Measurements from ENCODE around the gene KIAA1614.

Gene KIAA1614

DNA sequence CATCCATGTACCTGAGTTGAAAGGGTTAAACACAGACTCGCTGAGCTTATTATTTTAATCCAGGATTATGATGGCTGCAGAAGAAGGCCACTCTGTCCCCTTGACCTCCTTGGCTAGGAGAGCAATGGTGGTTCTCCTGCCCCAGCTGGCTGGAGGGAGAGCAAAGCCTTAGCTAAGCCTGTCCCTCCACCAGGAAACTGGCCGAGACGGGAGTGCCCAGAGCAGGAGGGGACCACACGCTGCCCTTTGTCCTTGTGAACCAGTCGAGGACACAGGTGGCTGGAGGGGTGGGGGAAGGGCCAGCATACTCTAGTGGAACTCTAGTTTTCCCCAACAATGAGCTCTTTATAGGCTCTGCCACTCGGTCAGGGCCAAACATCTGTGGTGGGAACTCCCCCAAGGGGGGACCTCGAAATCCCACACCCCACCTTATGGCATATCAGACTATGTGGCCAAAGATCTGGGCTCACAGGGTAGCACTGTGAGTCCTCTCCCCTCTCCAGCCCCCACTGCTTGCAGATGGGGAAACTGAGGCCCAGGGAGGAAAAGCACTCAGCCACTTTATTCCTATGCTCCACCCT lies 12.9 kb downstream of the KIAA1614 start:
- no peak for ATAC-seq
- TF ChIP-seq ARNTL (CRISPR knock-in tag; IDR thresholded peaks at IDR 0.05; ENCODE audit: borderline replicate concordance, low read depth) (no peak), TCF4 (CRISPR knock-in tag; IDR thresholded peaks at IDR 0.05; ENCODE audit: borderline replicate concordance) (no peak), GLIS3 (CRISPR knock-in tag; IDR thresholded peaks at IDR 0.05) (no peak), RARB (CRISPR knock-in tag; IDR thresholded peaks at IDR 0.05) (no peak), ZNF70 (CRISPR knock-in tag; IDR thresholded peaks at IDR 0.05) (no peak), PPARA (CRISPR knock-in tag; IDR thresholded peaks at IDR 0.05; ENCODE audit: borderline replicate concordance) (no peak), ESRRG (CRISPR knock-in tag; IDR thresholded peaks at IDR 0.05) (no peak), TOX (CRISPR knock-in tag; IDR thresholded peaks at IDR 0.05; ENCODE audit: borderline replicate concordance) (no peak), CSDC2 (CRISPR knock-in tag; IDR thresholded peaks at IDR 0.05) (no peak), ISL1 (CRISPR knock-in tag; IDR thresholded peaks at IDR 0.05) (no peak), ZNF565 (CRISPR knock-in tag; conservative IDR thresholded peaks at IDR 0.05; ENCODE audit: low read depth) (no peak), SNAI2 (CRISPR knock-in tag; IDR thresholded peaks at IDR 0.05) (no peak)
- TF ChIP-seq, protein P1, sequence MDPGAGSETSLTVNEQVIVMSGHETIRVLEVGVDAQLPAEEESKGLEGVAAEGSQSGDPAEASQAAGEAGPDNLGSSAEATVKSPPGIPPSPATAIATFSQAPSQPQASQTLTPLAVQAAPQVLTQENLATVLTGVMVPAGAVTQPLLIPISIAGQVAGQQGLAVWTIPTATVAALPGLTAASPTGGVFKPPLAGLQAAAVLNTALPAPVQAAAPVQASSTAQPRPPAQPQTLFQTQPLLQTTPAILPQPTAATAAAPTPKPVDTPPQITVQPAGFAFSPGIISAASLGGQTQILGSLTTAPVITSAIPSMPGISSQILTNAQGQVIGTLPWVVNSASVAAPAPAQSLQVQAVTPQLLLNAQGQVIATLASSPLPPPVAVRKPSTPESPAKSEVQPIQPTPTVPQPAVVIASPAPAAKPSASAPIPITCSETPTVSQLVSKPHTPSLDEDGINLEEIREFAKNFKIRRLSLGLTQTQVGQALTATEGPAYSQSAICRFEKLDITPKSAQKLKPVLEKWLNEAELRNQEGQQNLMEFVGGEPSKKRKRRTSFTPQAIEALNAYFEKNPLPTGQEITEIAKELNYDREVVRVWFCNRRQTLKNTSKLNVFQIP (CRISPR knock-in tag; IDR thresholded peaks at IDR 0.05; ENCODE audit: borderline replicate concordance, low read depth) = no peak
- TF ChIP-seq, protein P2, sequence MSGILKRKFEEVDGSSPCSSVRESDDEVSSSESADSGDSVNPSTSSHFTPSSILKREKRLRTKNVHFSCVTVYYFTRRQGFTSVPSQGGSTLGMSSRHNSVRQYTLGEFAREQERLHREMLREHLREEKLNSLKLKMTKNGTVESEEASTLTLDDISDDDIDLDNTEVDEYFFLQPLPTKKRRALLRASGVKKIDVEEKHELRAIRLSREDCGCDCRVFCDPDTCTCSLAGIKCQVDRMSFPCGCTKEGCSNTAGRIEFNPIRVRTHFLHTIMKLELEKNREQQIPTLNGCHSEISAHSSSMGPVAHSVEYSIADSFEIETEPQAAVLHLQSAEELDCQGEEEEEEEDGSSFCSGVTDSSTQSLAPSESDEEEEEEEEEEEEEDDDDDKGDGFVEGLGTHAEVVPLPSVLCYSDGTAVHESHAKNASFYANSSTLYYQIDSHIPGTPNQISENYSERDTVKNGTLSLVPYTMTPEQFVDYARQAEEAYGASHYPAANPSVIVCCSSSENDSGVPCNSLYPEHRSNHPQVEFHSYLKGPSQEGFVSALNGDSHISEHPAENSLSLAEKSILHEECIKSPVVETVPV (CRISPR knock-in tag; IDR thresholded peaks at IDR 0.05) = no peak
- TF ChIP-seq, protein P3, sequence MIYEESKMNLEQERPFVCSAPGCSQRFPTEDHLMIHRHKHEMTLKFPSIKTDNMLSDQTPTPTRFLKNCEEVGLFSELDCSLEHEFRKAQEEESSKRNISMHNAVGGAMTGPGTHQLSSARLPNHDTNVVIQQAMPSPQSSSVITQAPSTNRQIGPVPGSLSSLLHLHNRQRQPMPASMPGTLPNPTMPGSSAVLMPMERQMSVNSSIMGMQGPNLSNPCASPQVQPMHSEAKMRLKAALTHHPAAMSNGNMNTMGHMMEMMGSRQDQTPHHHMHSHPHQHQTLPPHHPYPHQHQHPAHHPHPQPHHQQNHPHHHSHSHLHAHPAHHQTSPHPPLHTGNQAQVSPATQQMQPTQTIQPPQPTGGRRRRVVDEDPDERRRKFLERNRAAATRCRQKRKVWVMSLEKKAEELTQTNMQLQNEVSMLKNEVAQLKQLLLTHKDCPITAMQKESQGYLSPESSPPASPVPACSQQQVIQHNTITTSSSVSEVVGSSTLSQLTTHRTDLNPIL (CRISPR knock-in tag; IDR thresholded peaks at IDR 0.05; ENCODE audit: low read depth) = no peak
- TF ChIP-seq, protein P4, sequence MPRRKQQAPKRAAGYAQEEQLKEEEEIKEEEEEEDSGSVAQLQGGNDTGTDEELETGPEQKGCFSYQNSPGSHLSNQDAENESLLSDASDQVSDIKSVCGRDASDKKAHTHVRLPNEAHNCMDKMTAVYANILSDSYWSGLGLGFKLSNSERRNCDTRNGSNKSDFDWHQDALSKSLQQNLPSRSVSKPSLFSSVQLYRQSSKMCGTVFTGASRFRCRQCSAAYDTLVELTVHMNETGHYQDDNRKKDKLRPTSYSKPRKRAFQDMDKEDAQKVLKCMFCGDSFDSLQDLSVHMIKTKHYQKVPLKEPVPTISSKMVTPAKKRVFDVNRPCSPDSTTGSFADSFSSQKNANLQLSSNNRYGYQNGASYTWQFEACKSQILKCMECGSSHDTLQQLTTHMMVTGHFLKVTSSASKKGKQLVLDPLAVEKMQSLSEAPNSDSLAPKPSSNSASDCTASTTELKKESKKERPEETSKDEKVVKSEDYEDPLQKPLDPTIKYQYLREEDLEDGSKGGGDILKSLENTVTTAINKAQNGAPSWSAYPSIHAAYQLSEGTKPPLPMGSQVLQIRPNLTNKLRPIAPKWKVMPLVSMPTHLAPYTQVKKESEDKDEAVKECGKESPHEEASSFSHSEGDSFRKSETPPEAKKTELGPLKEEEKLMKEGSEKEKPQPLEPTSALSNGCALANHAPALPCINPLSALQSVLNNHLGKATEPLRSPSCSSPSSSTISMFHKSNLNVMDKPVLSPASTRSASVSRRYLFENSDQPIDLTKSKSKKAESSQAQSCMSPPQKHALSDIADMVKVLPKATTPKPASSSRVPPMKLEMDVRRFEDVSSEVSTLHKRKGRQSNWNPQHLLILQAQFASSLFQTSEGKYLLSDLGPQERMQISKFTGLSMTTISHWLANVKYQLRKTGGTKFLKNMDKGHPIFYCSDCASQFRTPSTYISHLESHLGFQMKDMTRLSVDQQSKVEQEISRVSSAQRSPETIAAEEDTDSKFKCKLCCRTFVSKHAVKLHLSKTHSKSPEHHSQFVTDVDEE (CRISPR knock-in tag; IDR thresholded peaks at IDR 0.05) = no peak

DNA sequence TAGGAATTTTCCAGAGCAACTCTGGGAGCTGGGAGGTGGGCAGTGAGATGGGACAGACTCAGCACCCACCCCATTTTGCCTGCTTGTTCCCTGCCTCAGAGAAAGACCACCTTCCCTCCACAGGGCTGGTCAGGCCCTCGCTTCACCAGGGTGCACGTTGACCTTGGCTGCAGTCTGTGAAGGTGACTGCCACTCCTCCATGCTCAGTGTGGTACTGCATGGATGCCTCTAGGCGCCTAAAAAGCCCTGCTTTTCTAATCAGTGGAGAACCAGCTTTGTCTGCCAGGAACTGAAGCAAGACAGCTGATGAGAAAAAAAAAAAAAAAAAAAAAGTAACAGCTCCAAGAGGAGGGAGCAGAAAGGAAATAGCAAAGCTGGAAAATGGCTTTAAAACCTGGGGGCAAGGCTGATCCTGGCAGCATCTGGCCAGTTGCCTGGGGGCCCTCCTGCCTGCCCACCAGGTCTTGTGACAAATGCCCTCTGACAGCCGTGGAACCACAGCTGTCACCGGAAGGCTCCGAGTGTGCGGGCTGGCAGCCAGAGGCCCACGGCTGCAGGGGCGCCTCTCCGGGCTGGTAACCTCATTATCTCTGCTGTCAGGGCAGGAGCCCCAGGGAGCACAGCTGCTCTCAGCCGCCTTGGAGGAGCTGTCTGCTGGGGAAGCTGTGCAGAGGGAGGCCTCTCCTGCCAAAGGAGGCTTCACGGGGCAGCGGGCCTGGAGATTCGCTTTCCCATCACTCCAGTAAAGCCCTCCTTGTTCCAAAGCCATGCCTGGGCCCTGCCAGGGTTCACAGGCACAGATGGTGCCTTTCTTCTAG lies 13.7 kb downstream of the KIAA1614 start:
- ATAC-seq = peak; percentile 88
- TF ChIP-seq, protein P4 (CRISPR knock-in tag; IDR thresholded peaks at IDR 0.05) = peak; percentile 91
- TF ChIP-seq TCF4 (CRISPR knock-in tag; IDR thresholded peaks at IDR 0.05; ENCODE audit: borderline replicate concordance) (peak; percentile 76; the same call in 1 of the 2 replicates), ZFP3 (CRISPR knock-in tag; IDR thresholded peaks at IDR 0.05) (0 out of 2 replicates have a peak, but pooled peaks have one; percentile 33), ESRRG (CRISPR knock-in tag; IDR thresholded peaks at IDR 0.05) (no peak)

DNA sequence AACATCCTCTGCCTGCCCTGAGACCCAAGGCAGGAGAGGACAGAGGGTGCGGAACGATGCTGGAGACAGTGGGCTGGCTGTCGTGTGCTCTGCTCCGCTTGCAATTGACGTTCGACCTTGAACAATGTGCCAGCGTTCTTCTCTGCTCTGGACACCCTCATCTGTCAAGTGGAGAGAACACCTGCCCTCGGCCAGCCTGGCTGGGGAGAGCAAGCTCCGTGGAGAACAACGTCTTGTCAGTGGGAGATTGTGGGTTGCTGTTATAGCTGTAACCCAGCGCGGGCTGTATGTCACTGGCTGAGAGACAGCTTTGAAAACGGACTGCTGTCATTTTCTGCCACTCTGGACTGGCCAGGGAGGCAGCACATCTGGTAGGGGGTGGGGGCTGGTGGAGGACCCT lies 14.7 kb downstream of the KIAA1614 start:
- peak; percentile 1; the same call in 1 of the 3 replicates for ATAC-seq
- TF ChIP-seq ZNF565 (CRISPR knock-in tag; conservative IDR thresholded peaks at IDR 0.05; ENCODE audit: low read depth) (no peak), ZC3H10 (CRISPR knock-in tag; IDR thresholded peaks at IDR 0.05) (no peak), ZFP3 (CRISPR knock-in tag; IDR thresholded peaks at IDR 0.05) (no peak), ZFP30 (CRISPR knock-in tag; IDR thresholded peaks at IDR 0.05) (no peak), TCF4 (CRISPR knock-in tag; IDR thresholded peaks at IDR 0.05; ENCODE audit: borderline replicate concordance) (no peak), GLIS3 (CRISPR knock-in tag; IDR thresholded peaks at IDR 0.05) (no peak), ESRRG (CRISPR knock-in tag; IDR thresholded peaks at IDR 0.05) (no peak), ZNF8 (CRISPR knock-in tag; IDR thresholded peaks at IDR 0.05) (no peak), CSDC2 (CRISPR knock-in tag; IDR thresholded peaks at IDR 0.05) (no peak), OSR1 (CRISPR knock-in tag; IDR thresholded peaks at IDR 0.05) (no peak), ISL1 (CRISPR knock-in tag; IDR thresholded peaks at IDR 0.05) (no peak), RARB (CRISPR knock-in tag; IDR thresholded peaks at IDR 0.05) (no peak), PPARA (CRISPR knock-in tag; IDR thresholded peaks at IDR 0.05; ENCODE audit: borderline replicate concordance) (no peak)
- TF ChIP-seq, protein P1 (CRISPR knock-in tag; IDR thresholded peaks at IDR 0.05; ENCODE audit: borderline replicate concordance, low read depth) = no peak
- TF ChIP-seq, protein P3 (CRISPR knock-in tag; IDR thresholded peaks at IDR 0.05; ENCODE audit: low read depth) = no peak

Measured in SK-N-SH treated with all-trans-retinoic acid at 6 μM for 48 hours (cell line).